Esophagus muscularis mucosa (tissue), 4 donors: ENCODE results near the gene ALS2CL. TPM values are rescaled to one million over a fixed set of nuclear protein-coding genes. Genes with fewer than 3 reads are reported as not detected.

Source experiments
- DNase-seq: peaks from one replicate; pipeline ENCODE4 v3.0.0-alpha.2; 2017; ENCODE audit errors: extremely low spot score
- H3K27ac ChIP-seq, 4 donors: fragments of 200-600 bp; sonication (generic); replicated peaks in 1 of 4; 1 replicate in 3 of 4; 2 replicates in 1 of 4; pipeline ENCODE4 v1.5.1; 2016 to 2019; ENCODE audit warnings: mild to moderate bottlenecking in 1 of 4
- H3K27me3 ChIP-seq, 4 donors: fragments of 200-600 bp; sonication (generic); one replicate each; pipeline versions ENCODE4 v1.5.1 to v1.6.0; 2016 to 2019
- H3K36me3 ChIP-seq, 4 donors: fragments of 200-600 bp; sonication (generic); one replicate each; pipeline ENCODE4 v1.5.1; 2016 to 2019
- H3K4me1 ChIP-seq, 4 donors: fragments of 200-600 bp; sonication (generic); one replicate each; pipeline ENCODE4 v1.5.1; 2016 to 2019
- H3K4me3 ChIP-seq, 4 donors: fragments of 200-600 bp; sonication (generic); 1 replicate in 2 of 4; 2 replicates in 2 of 4; pipeline ENCODE4 v1.5.1; 2016 to 2019; ENCODE audit warnings: mild to moderate bottlenecking in 4 of 4, moderate library complexity in 1 of 4
- H3K9me3 ChIP-seq, 4 donors: fragments of 200-600 bp; sonication (generic); 1 replicate in 3 of 4; 2 replicates in 1 of 4; pipeline ENCODE4 v1.5.1; 2016 to 2019
- CTCF ChIP-seq, 3 experiments: fragments of 200-600 bp in 2 of 3; fragments of 450-650 bp in 1 of 3; sonication (generic) in 2 of 3; IDR thresholded peaks; one replicate each; pipeline ENCODE4 v1.5.1; 2017 to 2019; ENCODE audit warnings: antibody characterized with exemption in 3 of 3, mild to moderate bottlenecking in 2 of 3, moderate library complexity in 1 of 3
- EP300 ChIP-seq: sonication (generic); formaldehyde crosslinking; IDR thresholded peaks from one replicate; pipeline ENCODE4 v1.6.1; 2017; ENCODE audit warnings: antibody characterized with exemption
- POLR2A ChIP-seq: fragments of 450-650 bp; IDR thresholded peaks from one replicate; pipeline ENCODE4 v1.6.1; 2017; ENCODE audit warnings: antibody characterized with exemption, moderate library complexity, mild to moderate bottlenecking, low read depth
- POLR2AphosphoS5 ChIP-seq, 2 donors: sonication (generic); formaldehyde crosslinking; IDR thresholded peaks; one replicate each; pipeline ENCODE4 v1.6.1; 2017; ENCODE audit warnings: antibody characterized with exemption in 2 of 2
- WGBS: methylation state at CpG from one replicate; pipeline ENCODE4 v1.1.5; 2018; 5-methylcytosine and 5-hydroxymethylcytosine counted together
- intact Hi-C: fragments of 100-400 bp; cut with DNase I; formaldehyde crosslinking; loops from one replicate; pipeline ENCODE4 v1.15.1; 2023
- total RNA-seq, 4 donors: library from RNA; depleted of rRNA; stranded (reverse); fragments of >200 nt; gene quantifications; one replicate each; pipeline versions ENCODE4 v1.1.0 to v1.2.1, GENCODE V29; 2016

The ALS2CL gene
- total RNA-seq, 4 donors from 2014 or later, result 3.3 to 11.8 (median 10.8) TPM

GRCh38 chr3:46640927-46641326 lies 52.6 kb downstream of the ALS2CL start:
- no peaks in the 10 kb centered on the region for H3K36me3 ChIP-seq
- H3K27me3 ChIP-seq, result peaks cover 0 to 4% (median 0%) of the 10 kb centered on the region in 4 donors
- peaks cover 0 to 19% (median 5%) of the 10 kb centered on the region in 4 donors for H3K9me3 ChIP-seq
- H3K4me3 ChIP-seq, result no peak overlapping the region
- TF ChIP-seq POLR2AphosphoS5 (IDR thresholded peaks at IDR 0.05), result no peak
- TF ChIP-seq EP300, result no peak
- no peak for TF ChIP-seq POLR2A
- TF ChIP-seq CTCF (IDR thresholded peaks at IDR 0.05), result no peak
- WGBS, result 79% methylated on average over 3 of the region's 3 CpGs
- intact Hi-C loops, result no loop called here
- H3K27ac ChIP-seq, result no peak overlapping the region
- no peaks in the 10 kb centered on the region for H3K4me1 ChIP-seq
- DNase-seq, result no peak

- TF ChIP-seq EP300 (no peak), POLR2AphosphoS5 (IDR thresholded peaks at IDR 0.05) (no peak), CTCF (IDR thresholded peaks at IDR 0.05) (no peak), POLR2A (no peak)
- Histone ChIP-seq H3K9me3 (peaks cover 0 to 19% (median 5%) of the 10 kb centered on the region in 4 donors), H3K4me3 (no peak overlapping the region), H3K36me3 (no peaks in the 10 kb centered on the region), H3K27ac (no peak overlapping the region), H3K4me1 (no peaks in the 10 kb centered on the region), H3K27me3 (peaks cover 0 to 4% (median 0%) of the 10 kb centered on the region in 4 donors)
- intact Hi-C loops, result no loop called here
- DNase-seq, result no peak
Observed at GRCh38 chr3:46639221-46639620, 54.3 kb downstream of the ALS2CL start.

GRCh38 chr3:46634856-46635255 lies 58.6 kb downstream of the ALS2CL start:
- intact Hi-C loops, result no loop called here
- TF ChIP-seq POLR2A, result no peak
- TF ChIP-seq EP300, result no peak
- no peak for TF ChIP-seq CTCF (IDR thresholded peaks at IDR 0.05)
- TF ChIP-seq POLR2AphosphoS5 (IDR thresholded peaks at IDR 0.05), result no peak
- no peaks in the 10 kb centered on the region for H3K27me3 ChIP-seq
- peaks cover 5 to 7% (median 7%) of the 10 kb centered on the region in 4 donors for H3K4me1 ChIP-seq
- WGBS, result 70% methylated on average over 3 of the region's 3 CpGs
- DNase-seq, result no peak
- no peak overlapping the region for H3K4me3 ChIP-seq
- H3K36me3 ChIP-seq, result no peaks in the 10 kb centered on the region
- peaks cover 0 to 6% (median 1%) of the 10 kb centered on the region in 4 donors for H3K9me3 ChIP-seq
- no peak overlapping the region for H3K27ac ChIP-seq

- intact Hi-C loops, result no loop called here
Observed at GRCh38 chr3:46632792-46633191, 60.7 kb downstream of the ALS2CL start.

More at GRCh38 chr3:46632792-46633191, 60.7 kb downstream of the ALS2CL start:
- Histone ChIP-seq H3K27ac (no peak overlapping the region), H3K4me1 (peaks cover 13 to 23% (median 22%) of the 10 kb centered on the region in 4 donors), H3K9me3 (no peaks in the 10 kb centered on the region), H3K4me3 (no peak overlapping the region), H3K36me3 (no peaks in the 10 kb centered on the region), H3K27me3 (no peaks in the 10 kb centered on the region)
- TF ChIP-seq CTCF (IDR thresholded peaks at IDR 0.05) (no peak), POLR2AphosphoS5 (IDR thresholded peaks at IDR 0.05) (no peak), EP300 (no peak), POLR2A (no peak)
- DNase-seq, result peak; percentile 87
- 84% methylated on average over 1 of the region's 1 CpG for WGBS
